ENCODE results near the gene MAP3K6.

The MAP3K6 gene

GRCh38 chr1:27349784-27350662, 16.7 kb downstream of the MAP3K6 start:
- DNase-seq = no peak
- TF ChIP-seq POLR2A (IDR thresholded peaks at IDR 0.05; ENCODE audit: low read length) (no peak), GATA1 (IDR thresholded peaks at IDR 0.05; ENCODE audit: low read depth, low read length) (no peak)

DNA sequence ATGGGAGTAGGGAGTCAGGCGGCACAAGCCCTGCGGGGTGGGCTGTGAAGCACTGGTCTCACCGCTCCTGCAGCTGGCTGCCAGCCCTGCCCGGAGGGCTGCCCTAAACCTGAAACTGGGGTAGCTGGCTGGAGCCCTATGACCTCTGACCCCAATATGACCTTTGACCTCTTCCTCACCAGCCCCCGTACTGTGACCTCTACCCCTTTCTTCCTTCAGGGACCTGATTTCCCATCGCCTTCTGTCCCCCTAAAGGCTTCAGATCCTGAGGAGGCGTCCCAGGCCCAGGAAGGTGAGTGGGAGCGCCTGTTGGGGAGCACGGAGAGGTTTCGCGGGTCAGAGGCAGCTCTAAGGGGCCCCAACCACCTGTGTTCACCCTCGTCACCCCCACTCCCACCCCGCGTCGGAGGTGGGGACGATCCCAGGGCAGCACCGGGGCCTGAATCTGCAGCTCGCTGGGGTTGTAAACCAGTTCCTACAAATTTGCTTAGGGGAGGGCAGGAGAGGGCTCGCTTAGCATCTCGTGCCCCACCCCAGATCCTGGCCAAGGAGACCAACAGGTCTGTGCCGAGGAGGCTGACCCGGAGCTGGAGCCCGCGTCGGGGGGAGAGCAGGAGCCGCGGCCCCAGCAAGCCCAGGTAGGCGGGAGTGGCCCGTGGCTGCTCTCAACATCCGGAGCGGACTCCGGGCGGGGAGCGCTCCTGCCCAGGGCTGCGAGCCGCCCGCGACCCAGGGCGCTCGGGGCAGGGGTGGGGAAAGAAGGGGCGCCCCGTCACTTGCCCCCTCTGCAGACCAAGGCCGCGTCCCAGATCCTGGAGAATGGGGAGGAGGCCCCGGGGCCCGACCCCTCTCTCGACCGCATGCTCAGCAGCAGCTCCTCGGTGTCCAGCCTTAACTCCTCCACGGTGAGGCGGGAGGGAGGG, 17.6 kb downstream of the MAP3K6 start:
- TF ChIP-seq GATA1 (IDR thresholded peaks at IDR 0.05; ENCODE audit: low read depth, low read length) = no peak
- no peak for TF ChIP-seq POLR2A (IDR thresholded peaks at IDR 0.05; ENCODE audit: low read length)
- DNase-seq = no peak

DNA sequence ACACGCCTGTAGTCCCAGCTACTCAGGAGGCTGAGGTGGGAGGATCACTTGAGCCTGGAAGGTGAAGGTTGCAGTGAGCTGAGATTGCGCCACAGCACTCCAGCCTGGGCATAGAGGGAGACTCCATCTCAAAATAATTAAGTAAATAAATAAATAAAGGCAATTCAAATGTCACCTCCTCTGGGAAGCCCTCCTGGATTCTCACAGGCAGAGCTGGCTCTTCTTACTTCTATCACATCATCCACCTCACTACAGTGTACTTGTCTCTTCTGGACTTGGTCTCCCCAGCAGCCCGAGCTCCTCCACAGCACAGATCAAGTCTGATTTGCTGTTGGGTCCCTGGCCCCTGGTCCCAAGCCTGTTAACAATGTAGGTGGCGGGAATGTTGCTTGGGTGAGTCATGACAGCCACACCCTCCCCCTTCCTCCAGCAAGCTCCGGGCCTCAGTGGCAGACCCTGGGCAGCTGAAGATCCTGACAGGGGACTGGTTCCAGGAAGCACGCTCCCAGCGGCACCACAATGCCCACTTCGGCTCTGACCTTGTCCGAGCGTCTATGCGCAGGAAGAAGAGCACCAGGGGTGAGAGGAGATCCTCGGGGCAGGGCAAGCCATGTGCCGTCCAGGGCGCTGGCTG, 19.7 kb downstream of the MAP3K6 start:
- no peak for TF ChIP-seq GATA1 (IDR thresholded peaks at IDR 0.05; ENCODE audit: low read depth, low read length)
- TF ChIP-seq POLR2A (IDR thresholded peaks at IDR 0.05; ENCODE audit: low read length) = no peak
- DNase-seq = no peak

GRCh38 chr1:27346357-27346756, 20.4 kb downstream of the MAP3K6 start:
- DNase-seq = no peak
- TF ChIP-seq POLR2A (IDR thresholded peaks at IDR 0.05; ENCODE audit: low read length) = no peak
- TF ChIP-seq GATA1 (IDR thresholded peaks at IDR 0.05; ENCODE audit: low read depth, low read length) = no peak

- TF ChIP-seq GATA1 (IDR thresholded peaks at IDR 0.05; ENCODE audit: low read depth, low read length) (no peak), POLR2A (IDR thresholded peaks at IDR 0.05; ENCODE audit: low read length) (no peak)
- no peak for DNase-seq
Observed at GRCh38 chr1:27345272-27345671, 21.5 kb downstream of the MAP3K6 start.

DNA sequence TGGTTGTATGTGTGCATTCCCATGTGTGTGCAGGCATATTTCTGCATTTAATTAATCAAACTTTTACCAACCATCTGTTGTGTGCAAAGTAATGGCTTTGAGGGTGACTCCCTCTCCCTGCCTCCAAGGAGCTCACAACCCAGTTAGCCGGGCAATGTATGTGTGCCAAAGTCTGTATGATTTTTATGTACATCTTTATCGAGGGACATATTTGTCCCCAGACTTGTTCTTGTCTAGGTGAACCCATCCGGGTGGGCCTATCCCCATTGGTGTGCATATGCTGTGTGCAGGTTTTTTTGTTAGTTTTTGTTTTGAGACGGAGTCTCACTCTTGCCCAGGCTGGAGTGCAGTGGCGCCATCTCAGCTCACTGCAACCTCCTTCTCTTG, 23.1 kb downstream of the MAP3K6 start:
- TF ChIP-seq GATA1 (IDR thresholded peaks at IDR 0.05; ENCODE audit: low read depth, low read length) = no peak
- no peak for TF ChIP-seq POLR2A (IDR thresholded peaks at IDR 0.05; ENCODE audit: low read length)
- no peak for DNase-seq

DNA sequence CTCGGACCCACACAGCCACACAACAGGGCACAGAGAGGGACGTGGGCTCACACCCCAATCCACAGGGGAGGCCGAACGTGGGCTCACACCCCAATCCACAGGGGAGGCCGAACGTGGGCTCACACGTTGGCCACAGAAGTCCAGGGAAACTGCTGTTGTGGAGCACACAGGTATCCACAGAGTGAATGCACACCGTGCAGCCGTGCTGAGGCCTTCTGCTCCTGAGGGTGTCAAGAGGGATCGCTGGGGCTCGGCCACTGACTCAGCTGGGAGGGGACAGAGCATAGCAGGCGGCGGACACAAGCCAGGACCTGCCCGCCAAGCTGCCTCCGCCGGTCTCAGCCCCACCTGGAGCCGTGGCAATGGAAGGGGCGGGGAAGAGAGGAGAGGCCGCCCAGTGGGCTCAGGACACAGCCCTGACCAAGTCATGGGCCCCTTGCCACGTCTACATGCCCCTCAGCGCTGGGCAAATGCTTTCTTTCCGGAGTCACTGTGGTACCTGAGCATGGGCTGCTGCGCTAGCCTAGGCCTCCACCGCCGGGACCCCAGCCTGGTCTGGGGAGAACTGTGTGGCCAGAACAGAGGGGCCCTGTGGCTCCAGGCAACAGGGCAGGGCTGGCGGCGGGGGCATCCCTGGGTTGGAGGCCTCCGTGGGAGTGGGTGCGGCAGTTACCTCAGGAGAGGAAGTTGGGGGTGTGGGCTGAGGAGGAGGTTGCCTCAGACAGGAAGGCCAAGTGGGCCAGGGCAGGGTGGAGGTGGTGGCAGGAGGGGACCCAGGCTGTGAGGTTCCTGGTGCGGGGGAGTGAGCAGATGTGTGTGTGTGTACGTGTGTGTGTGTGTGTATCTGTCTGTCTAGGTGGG, 23.8 kb downstream of the MAP3K6 start:
- TF ChIP-seq POLR2A (IDR thresholded peaks at IDR 0.05; ENCODE audit: low read length) = peak; percentile 4
- TF ChIP-seq GATA1 (IDR thresholded peaks at IDR 0.05; ENCODE audit: low read depth, low read length) = no peak
- peak in 1 of 2 experiments; percentile 38 for DNase-seq

DNA sequence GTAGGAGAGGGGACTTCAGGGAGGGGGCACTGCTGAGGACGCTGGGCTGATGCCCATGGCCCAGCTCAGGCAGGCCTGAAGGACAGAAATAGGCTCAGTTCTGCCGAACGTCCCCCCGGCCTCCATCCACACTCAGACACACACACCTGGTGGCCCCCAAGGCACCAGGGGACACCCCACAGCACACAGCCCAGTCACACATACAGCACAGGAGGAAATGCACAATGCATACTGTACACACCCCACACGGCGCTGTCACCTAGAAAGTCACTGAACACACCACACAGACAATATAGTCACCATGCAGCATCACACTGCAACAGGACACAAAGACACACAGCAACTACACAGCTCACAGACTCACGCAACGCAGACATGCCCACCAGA, 24.4 kb downstream of the MAP3K6 start:
- no peak for DNase-seq
- TF ChIP-seq GATA1 (IDR thresholded peaks at IDR 0.05; ENCODE audit: low read depth, low read length) (no peak), POLR2A (IDR thresholded peaks at IDR 0.05; ENCODE audit: low read length) (peak; percentile 5)

DNA sequence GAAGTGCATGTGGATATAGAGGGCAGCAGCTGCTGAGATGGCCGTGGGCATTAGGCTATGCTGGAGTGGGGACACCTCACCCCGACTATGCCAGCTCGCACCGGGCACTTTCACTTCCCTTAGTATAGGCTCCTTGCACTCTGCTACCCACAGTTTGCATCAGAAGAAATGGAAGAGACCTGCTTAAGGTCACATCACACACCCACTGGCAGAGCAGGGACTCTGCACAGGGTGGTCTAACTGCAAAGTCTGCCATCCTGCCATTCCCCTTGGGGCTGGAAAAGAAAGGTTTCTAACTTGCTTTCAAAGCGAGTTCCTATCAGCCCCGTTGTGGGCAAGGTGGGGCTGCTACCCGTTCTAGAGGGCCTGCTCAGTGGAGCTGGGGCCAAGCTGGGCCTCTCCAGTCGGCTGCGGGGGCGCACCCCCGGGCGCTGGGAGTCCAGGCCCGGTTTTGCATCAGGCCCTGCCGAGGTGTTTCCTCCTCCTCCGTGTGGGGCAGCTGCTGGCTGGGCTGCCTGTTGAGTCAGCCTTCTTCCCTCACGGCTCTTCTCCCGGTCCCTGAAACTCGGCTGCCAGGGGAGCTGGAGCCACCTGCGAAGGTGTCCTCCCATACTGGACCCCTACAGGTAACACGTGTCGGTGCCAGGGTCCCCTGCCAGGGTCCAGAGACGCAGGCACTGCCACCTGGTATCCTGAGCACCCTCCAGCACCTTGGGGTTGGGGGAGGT, 25.1 kb downstream of the MAP3K6 start, which contains the start of gene SYTL1:
TSS of gene SYTL1 (plus strand) at position 498 of the 728 bp plus-strand sequence. CDS start 3,313 bp downstream, outside the sequence.
- peak in 1 of 2 experiments; percentile 68 for DNase-seq
- TF ChIP-seq GATA1 (IDR thresholded peaks at IDR 0.05; ENCODE audit: low read depth, low read length) = no peak
- TF ChIP-seq POLR2A (IDR thresholded peaks at IDR 0.05; ENCODE audit: low read length) = peak; percentile 29

DNA sequence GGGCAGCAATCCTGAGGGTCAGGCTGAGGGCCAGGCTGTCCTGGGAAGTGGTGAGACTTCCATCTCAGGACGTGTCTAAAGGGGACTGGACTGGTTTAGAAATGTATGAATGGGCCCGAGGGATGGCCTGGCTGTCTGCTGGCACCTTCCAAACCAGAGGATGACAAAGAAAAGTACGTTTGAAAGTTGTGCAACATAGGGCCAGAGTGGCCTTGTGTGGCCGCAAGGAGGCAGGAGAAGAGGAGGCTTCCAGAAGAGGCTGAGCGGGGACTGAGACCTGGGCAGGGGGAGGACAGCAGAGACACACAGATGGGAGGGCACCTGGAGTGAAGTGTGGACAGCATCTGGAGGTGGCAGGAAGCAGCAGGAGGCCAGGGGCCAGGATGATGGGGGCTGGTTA, 27.5 kb downstream of the MAP3K6 start:
- DNase-seq = no peak
- TF ChIP-seq GATA1 (IDR thresholded peaks at IDR 0.05; ENCODE audit: low read depth, low read length) (no peak), POLR2A (IDR thresholded peaks at IDR 0.05; ENCODE audit: low read length) (no peak)

GRCh38 chr1:27338751-27339150, 28.0 kb downstream of the MAP3K6 start:
- no peak for DNase-seq
- no peak for TF ChIP-seq POLR2A (IDR thresholded peaks at IDR 0.05; ENCODE audit: low read length)
- no peak for TF ChIP-seq GATA1 (IDR thresholded peaks at IDR 0.05; ENCODE audit: low read depth, low read length)

DNA sequence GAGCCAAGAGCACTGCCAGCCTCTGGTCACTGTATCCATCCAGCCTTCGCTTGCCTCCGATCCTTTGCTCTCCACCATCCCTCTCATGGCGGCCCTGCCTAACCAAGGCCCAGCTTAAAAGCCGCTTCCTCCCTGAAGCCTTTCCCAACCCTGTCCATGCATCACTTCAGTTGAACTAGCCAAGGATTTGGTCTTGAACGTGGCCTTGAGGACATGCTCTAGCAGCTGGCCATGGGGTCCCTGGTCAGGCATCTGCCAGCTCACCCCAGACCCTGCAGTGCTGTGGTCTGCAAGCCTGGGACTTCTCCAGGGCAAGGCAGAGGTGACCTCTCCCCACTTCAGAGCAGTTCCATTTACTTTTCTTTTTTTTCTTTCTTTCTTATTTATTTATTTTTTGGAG, 30.0 kb downstream of the MAP3K6 start:
- DNase-seq = no peak
- TF ChIP-seq GATA1 (IDR thresholded peaks at IDR 0.05; ENCODE audit: low read depth, low read length) (no peak), POLR2A (IDR thresholded peaks at IDR 0.05; ENCODE audit: low read length) (no peak)
